ENCODE data around the gene RELA.
A peak's percentile ranks its signal among the peaks of the same experiment; 100 is the strongest.

Gene RELA

GRCh38 chr11:65630215-65630614 is 32.5 kb downstream of the RELA start:
- no peak overlapping the region for H3K27ac Mint-ChIP-seq
- H3K36me3 Mint-ChIP-seq (ENCODE audit: low read depth): peaks cover 12% of the 10 kb centered on the region

DNA sequence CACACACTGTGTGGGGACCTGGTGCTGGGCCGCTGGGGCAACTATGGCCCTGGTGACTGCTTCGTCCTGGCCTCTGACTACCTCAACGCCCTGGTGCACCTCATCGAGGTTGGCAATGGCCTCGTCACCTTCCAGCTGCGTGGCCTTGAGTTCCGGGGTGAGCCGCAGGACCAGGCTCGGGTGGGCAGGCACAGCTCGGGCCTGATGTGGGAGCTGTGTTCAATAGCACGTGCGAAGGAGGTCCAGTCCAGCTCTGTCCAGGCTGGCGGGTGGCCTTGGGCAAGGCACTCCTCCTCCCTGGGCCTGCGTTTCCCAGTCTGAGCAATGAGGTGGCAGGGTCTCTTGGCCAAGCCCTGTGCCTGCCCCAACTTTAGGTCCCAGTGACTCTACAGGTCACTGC is 33.1 kb downstream of the RELA start:
- no peaks in the 10 kb centered on the region for H3K27me3 Mint-ChIP-seq (ENCODE audit: low read depth)
- H3K27ac Mint-ChIP-seq: no peak overlapping the region
- no peaks in the 10 kb centered on the region for H3K4me1 Mint-ChIP-seq
- peaks cover 12% of the 10 kb centered on the region for H3K36me3 Mint-ChIP-seq (ENCODE audit: low read depth)
- H3K9me3 Mint-ChIP-seq: no peaks in the 10 kb centered on the region
- TF ChIP-seq CTCF (IDR thresholded peaks at IDR 0.05; ENCODE audit: unreplicated experiment in 3 of 3): no peak
- H3K4me3 Mint-ChIP-seq: no peak overlapping the region

More at GRCh38 chr11:65630215-65630614, 32.5 kb downstream of the RELA start:
- no peaks in the 10 kb centered on the region for H3K27me3 Mint-ChIP-seq (ENCODE audit: low read depth)
- H3K9me3 Mint-ChIP-seq: no peaks in the 10 kb centered on the region
- no peak for TF ChIP-seq CTCF (IDR thresholded peaks at IDR 0.05; ENCODE audit: unreplicated experiment in 3 of 3)
- H3K4me3 Mint-ChIP-seq: no peak overlapping the region
- no peaks in the 10 kb centered on the region for H3K4me1 Mint-ChIP-seq

DNA sequence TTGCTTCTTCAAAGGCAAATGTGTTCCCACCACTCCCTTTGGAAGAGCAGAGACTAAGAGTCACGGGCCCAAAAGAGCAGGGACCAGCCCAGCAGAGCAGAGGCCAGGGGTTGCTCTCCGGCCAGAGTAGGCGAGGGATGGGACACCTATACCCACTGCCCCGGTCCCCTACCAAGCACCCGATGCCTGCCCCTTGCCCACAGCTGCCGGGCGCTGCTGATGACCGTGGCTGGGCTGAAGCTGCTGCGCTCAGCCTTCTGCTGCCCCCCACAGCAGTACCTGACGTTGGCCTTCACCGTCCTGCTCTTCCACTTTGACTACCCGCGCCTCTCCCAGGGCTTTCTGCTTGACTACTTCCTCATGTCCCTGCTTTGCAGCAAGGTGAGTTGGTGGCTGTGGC is 35.5 kb downstream of the RELA start:
- Mint-ChIP-seq H3K4me3 (no peak overlapping the region), H3K27ac (no peak overlapping the region), H3K4me1 (no peaks in the 10 kb centered on the region), H3K36me3 (ENCODE audit: low read depth) (peaks cover 16% of the 10 kb centered on the region), H3K9me3 (no peaks in the 10 kb centered on the region), H3K27me3 (ENCODE audit: low read depth) (no peaks in the 10 kb centered on the region)
- TF ChIP-seq CTCF (IDR thresholded peaks at IDR 0.05; ENCODE audit: unreplicated experiment in 3 of 3): no peak

- Mint-ChIP-seq H3K9me3 (no peaks in the 10 kb centered on the region), H3K27me3 (ENCODE audit: low read depth) (no peaks in the 10 kb centered on the region), H3K4me1 (no peaks in the 10 kb centered on the region), H3K27ac (no peak overlapping the region), H3K36me3 (ENCODE audit: low read depth) (peaks cover 12% of the 10 kb centered on the region), H3K4me3 (no peak overlapping the region)
- peak; percentile 48 to 55 (median 48) for TF ChIP-seq CTCF (IDR thresholded peaks at IDR 0.05; ENCODE audit: unreplicated experiment in 3 of 3)
Observed at GRCh38 chr11:65625628-65626342, 36.9 kb downstream of the RELA start.

DNA sequence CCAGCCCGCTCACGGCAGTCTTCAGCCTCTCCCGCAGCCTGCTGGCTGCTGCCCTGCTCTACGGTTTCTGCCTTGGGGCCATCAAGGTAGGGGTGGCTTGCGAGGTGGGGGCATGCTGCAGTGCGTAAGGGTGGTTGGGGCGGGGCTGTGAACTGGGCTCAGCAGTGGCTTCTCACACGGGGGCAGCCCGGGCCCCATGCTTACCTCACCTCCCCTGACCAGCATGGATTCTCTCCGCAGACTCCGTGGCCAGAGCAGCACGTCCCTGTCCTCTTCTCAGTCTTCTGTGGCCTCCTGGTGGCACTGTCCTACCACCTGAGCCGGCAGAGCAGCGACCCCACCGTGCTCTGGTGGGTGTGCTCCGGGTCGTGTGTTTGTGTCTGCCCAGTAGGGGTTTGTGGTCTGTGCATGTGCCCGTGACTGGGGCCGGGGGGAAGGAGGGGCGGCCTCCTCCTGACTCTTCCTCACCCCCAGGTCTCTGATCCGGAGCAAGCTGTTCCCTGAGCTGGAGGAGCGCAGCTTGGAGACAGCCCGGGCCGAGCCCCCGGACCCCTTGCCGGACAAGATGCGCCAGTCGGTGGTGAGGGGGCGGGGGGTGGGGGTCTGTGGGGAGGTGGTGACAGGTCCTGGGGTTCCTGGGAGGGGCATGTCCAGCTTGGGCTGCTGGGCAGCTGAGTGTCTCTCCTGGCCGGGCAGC is 37.6 kb downstream of the RELA start:
- TF ChIP-seq CTCF (IDR thresholded peaks at IDR 0.05; ENCODE audit: unreplicated experiment in 3 of 3): no peak
- Mint-ChIP-seq H3K4me1 (no peaks in the 10 kb centered on the region), H3K27me3 (ENCODE audit: low read depth) (no peaks in the 10 kb centered on the region), H3K4me3 (no peak overlapping the region), H3K9me3 (no peaks in the 10 kb centered on the region), H3K36me3 (ENCODE audit: low read depth) (peaks cover 12% of the 10 kb centered on the region), H3K27ac (no peak overlapping the region)

Measured in nephron (organoid).